Mesendoderm (in vitro differentiated cells): ENCODE data around the gene CASP14.
"Not testable (repeated sequence)": the region's sequence is repeated elsewhere in the genome, so short reads cannot be mapped to it uniquely, and the experiment has no call there.

Experiments
- DNase-seq: peaks from one replicate; pipeline ENCODE4 v3.0.0; 2013
- H2AK5ac ChIP-seq: 2 replicates; pipeline ENCODE4 v1.6.1; 2013; ENCODE audit warnings: low read length, inconsistent platforms
- H2BK120ac ChIP-seq: 2 replicates; pipeline ENCODE4 v1.6.1; 2013; ENCODE audit warnings: low read depth, mild to moderate bottlenecking, low read length, moderate library complexity, mixed read lengths
- H2BK15ac ChIP-seq: replicated peaks from 2 replicates; pipeline ENCODE4 v1.6.1; 2013; ENCODE audit warnings: low read depth, mild to moderate bottlenecking, moderate library complexity
- H2BK5ac ChIP-seq: 2 replicates; pipeline ENCODE4 v1.6.1; 2013; ENCODE audit warnings: low read length, inconsistent platforms
- H3K18ac ChIP-seq: 2 replicates; pipeline ENCODE4 v1.6.1; 2013; ENCODE audit warnings: mild to moderate bottlenecking, low read length, mixed read lengths
- H3K23ac ChIP-seq: one replicate; pipeline ENCODE4 v1.6.1; 2013; ENCODE audit warnings: low read length
- H3K27ac ChIP-seq: 2 replicates; pipeline ENCODE4 v1.5.1; 2013; ENCODE audit warnings: low read depth, mild to moderate bottlenecking, inconsistent platforms, low read length, moderate library complexity
- H3K27me3 ChIP-seq: 2 replicates; pipeline ENCODE4 v1.6.1; 2013; ENCODE audit warnings: low read length, control low read depth, mild to moderate bottlenecking, inconsistent platforms; ENCODE audit not compliant: insufficient read depth, poor library complexity
- H3K36me3 ChIP-seq: 2 replicates; pipeline ENCODE4 v1.6.1; 2013; ENCODE audit warnings: low read length, inconsistent platforms; ENCODE audit not compliant: control insufficient read depth, insufficient read depth
- H3K4ac ChIP-seq: one replicate; pipeline ENCODE4 v1.6.1; 2013; ENCODE audit warnings: low read depth, mild to moderate bottlenecking, low read length, moderate library complexity
- H3K4me1 ChIP-seq: 2 replicates; pipeline ENCODE4 v1.6.1; 2013; ENCODE audit warnings: low read depth, low read length, inconsistent platforms; ENCODE audit not compliant: control insufficient read depth
- H3K4me2 ChIP-seq: 2 replicates; pipeline ENCODE4 v1.6.1; 2013; ENCODE audit warnings: low read length
- H3K4me3 ChIP-seq: 2 replicates; pipeline ENCODE4 v1.5.1; 2013; ENCODE audit warnings: mild to moderate bottlenecking, low read length
- H3K56ac ChIP-seq: one replicate; pipeline ENCODE4 v1.6.1; 2013; ENCODE audit warnings: low read length
- H3K79me1 ChIP-seq: 2 replicates; pipeline ENCODE4 v1.6.1; 2013; ENCODE audit warnings: low read length, inconsistent platforms
- H3K79me2 ChIP-seq: 2 replicates; pipeline ENCODE4 v1.6.1; 2013; ENCODE audit warnings: mild to moderate bottlenecking, low read length; ENCODE audit not compliant: control insufficient read depth, insufficient read depth
- H3K9ac ChIP-seq: 2 replicates; pipeline ENCODE4 v1.6.1; 2013; ENCODE audit warnings: low read length, inconsistent platforms
- H4K5ac ChIP-seq: one replicate; pipeline ENCODE4 v1.6.1; 2013; ENCODE audit warnings: low read length
- H4K8ac ChIP-seq: one replicate; pipeline ENCODE4 v1.6.1; 2013; ENCODE audit warnings: low read depth, mild to moderate bottlenecking, control low read depth, low read length, moderate library complexity
- WGBS: extraction: QIAGEN DNeasy Blood & Tissue Kit; methylation state at CpG from one replicate; pipeline ENCODE4 v1.1.7; 2013; ENCODE audit warnings: low lambda C conversion rate, missing lambda C conversion rate; ENCODE audit not compliant: insufficient coverage; ENCODE audit errors: extremely low coverage; 5-methylcytosine and 5-hydroxymethylcytosine counted together

CASP14 gene

DNA sequence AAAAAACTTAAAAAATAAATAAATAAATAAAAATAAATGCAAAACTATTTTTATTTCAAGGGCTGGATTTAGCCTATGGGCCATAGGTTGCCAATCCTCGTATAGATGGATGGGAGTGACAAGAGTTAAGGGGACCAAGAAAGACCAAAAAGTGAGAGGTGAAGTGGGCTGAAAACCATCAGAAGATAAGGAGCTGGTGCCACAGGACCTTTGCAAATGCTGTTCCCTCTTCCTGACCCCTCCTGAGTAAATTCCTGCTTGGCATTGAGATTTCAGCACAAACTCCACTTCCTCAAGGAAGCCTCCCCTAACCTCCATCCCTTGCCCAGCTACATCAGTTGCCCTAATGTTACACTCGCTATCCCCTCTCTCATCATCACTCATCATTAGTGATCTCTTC lies 43.7 kb downstream of the CASP14 start:
- Histone ChIP-seq H3K4me1 (no peaks in the 10 kb centered on the region), H2BK120ac (no peak overlapping the region), H2AK5ac (no peak overlapping the region), H3K18ac (no peak overlapping the region), H3K56ac (no peak overlapping the region), H3K27ac (no peak overlapping the region), H2BK15ac (no peak overlapping the region), H2BK5ac (no peak overlapping the region), H4K5ac (no peak overlapping the region), H3K36me3 (no peaks in the 10 kb centered on the region), H3K9ac (no peak overlapping the region), H3K27me3 (no peaks in the 10 kb centered on the region), H3K79me1 (no peaks in the 10 kb centered on the region), H4K8ac (no peak overlapping the region), H3K23ac (no peak overlapping the region), H3K79me2 (no peaks in the 10 kb centered on the region), H3K4me2 (no peak overlapping the region), H3K4ac (no peak overlapping the region), H3K4me3 (no peak overlapping the region)
- no peak for DNase-seq
- no CpG with 5 or more reads among the region's 2 CpGs for WGBS

DNA sequence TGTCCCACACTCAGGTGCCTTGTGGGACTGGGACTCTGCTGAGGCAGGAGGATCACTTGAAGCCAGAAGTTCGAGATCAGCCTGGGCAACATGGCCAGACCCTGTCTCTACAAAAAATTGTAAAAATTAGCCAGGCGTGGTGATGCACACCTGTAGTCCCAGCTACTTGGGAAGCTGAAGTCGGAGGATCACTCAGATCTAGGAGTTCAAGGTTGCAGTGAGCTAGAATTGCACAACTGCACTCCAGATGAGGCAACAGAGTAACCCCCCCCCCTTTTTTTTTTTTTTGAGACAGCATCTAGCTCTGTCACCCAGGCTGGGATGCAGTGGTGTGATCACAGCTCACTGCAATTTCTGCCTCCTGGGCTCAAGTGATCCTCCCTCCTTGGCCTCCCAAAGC lies 46.9 kb downstream of the CASP14 start:
- Histone ChIP-seq H2BK120ac (no peak overlapping the region), H3K4me2 (no peak overlapping the region), H3K9ac (no peak overlapping the region), H3K79me2 (no peaks in the 10 kb centered on the region), H3K4me1 (no peaks in the 10 kb centered on the region), H2BK5ac (no peak overlapping the region), H3K18ac (no peak overlapping the region), H4K8ac (no peak overlapping the region), H4K5ac (no peak overlapping the region), H3K56ac (no peak overlapping the region), H3K36me3 (no peaks in the 10 kb centered on the region), H3K27ac (no peak overlapping the region), H3K27me3 (no peaks in the 10 kb centered on the region), H2BK15ac (no peak overlapping the region), H3K4ac (no peak overlapping the region), H3K23ac (no peak overlapping the region), H3K79me1 (no peaks in the 10 kb centered on the region), H2AK5ac (no peak overlapping the region), H3K4me3 (no peak overlapping the region)
- DNase-seq, result no peak
- no CpG with 5 or more reads among the region's 3 CpGs for WGBS

DNA sequence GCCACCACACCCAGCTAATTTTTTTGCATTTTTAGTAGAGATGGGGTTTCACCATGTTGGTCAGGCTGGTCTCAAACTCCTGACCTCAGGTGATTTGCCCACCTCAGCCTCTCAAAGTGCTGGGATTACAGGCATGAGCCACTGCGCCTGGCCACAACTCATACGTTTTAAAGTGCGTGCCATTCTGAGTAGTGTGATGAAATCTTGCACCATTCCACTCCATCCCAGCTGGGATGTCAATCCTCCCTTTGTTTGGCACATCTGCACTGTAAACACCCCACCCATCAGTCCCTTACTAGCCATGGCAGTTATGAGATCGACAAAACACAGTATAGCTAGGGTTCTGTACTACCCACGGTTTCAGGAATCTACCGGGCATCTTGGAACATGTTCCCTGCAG lies 48.7 kb downstream of the CASP14 start:
- not testable (repeated sequence) for H2AK5ac ChIP-seq, H3K79me1 ChIP-seq, H4K5ac ChIP-seq, H3K4ac ChIP-seq, H3K9ac ChIP-seq, H2BK120ac ChIP-seq, H3K23ac ChIP-seq, H3K4me2 ChIP-seq, H3K4me1 ChIP-seq, H2BK5ac ChIP-seq, H3K18ac ChIP-seq, H4K8ac ChIP-seq, H3K79me2 ChIP-seq, DNase-seq, H3K4me3 ChIP-seq, H3K27me3 ChIP-seq, H2BK15ac ChIP-seq, H3K27ac ChIP-seq, H3K36me3 ChIP-seq, H3K56ac ChIP-seq
- WGBS, result no CpG with 5 or more reads among the region's 6 CpGs

DNA sequence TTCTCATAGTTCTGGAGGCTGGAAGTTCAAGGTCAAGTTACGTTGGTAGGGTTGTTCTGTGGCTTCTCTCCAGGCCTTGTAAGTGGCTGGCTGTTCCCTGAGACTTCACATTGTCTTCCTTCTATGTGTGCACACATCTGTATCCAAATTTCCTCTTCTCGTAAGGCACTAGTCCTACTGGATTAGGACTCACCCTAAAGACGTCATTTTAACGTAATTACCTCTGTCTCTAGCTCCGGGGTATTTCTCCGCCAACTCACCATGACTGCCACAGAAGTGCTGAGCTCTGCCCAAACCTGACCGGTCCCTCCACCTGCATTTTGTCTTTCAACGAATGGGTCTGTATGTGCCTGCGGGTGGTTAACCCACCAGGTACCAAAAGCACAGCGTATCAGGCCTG lies 49.2 kb downstream of the CASP14 start:
- no peak overlapping the region for H2AK5ac ChIP-seq
- H3K4ac ChIP-seq, result no peak overlapping the region
- H3K27ac ChIP-seq, result no peak overlapping the region
- H3K4me1 ChIP-seq, result no peaks in the 10 kb centered on the region
- no peak overlapping the region for H3K18ac ChIP-seq
- no peak overlapping the region for H2BK15ac ChIP-seq
- H3K9ac ChIP-seq, result no peak overlapping the region
- H3K4me3 ChIP-seq, result no peak overlapping the region
- no peaks in the 10 kb centered on the region for H3K36me3 ChIP-seq
- H2BK120ac ChIP-seq, result no peak overlapping the region
- H3K23ac ChIP-seq, result no peak overlapping the region
- no peak overlapping the region for H4K5ac ChIP-seq
- H3K27me3 ChIP-seq, result no peaks in the 10 kb centered on the region
- no peak for DNase-seq
- H3K4me2 ChIP-seq, result no peak overlapping the region
- no CpG with 5 or more reads among the region's 10 CpGs for WGBS
- no peaks in the 10 kb centered on the region for H3K79me1 ChIP-seq
- no peak overlapping the region for H4K8ac ChIP-seq
- no peak overlapping the region for H2BK5ac ChIP-seq
- no peak overlapping the region for H3K56ac ChIP-seq
- H3K79me2 ChIP-seq, result no peaks in the 10 kb centered on the region

DNA sequence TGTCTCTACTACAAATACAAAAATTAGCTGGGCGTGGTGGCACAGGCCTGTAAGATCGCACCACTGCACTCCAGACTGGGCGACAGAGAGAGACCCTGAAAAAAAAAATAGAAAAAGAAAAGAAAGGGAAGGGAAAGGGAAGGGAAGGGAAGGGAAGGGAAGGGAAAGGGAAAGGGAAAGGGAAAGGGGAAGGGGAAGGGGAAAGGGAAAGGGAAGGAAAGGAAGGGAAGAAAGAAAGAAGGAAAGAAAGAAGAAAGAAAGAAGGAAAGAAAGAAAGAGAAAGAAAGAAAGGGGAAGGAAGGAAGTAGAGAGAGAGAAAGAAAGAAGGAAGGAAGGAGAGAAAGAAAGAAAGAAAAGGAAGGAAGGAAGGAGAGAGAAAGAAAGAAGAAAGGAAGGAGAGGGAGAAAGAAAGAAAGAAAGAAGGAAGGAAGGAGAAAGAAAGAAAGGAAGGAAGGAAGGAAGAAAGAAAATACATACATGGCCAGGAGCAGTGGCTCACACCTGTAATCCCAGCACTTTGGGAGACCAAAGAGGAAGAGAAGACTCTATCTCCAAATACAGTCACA lies 49.8 kb downstream of the CASP14 start:
- no peak overlapping the region for H2AK5ac ChIP-seq
- H3K4me1 ChIP-seq, result no peaks in the 10 kb centered on the region
- no peaks in the 10 kb centered on the region for H3K79me2 ChIP-seq
- no peak overlapping the region for H4K5ac ChIP-seq
- H3K4me2 ChIP-seq, result no peak overlapping the region
- H3K36me3 ChIP-seq, result no peaks in the 10 kb centered on the region
- no peaks in the 10 kb centered on the region for H3K79me1 ChIP-seq
- no peak for DNase-seq
- H3K4me3 ChIP-seq, result no peak overlapping the region
- no peak overlapping the region for H3K56ac ChIP-seq
- H4K8ac ChIP-seq, result no peak overlapping the region
- no peak overlapping the region for H3K4ac ChIP-seq
- H3K23ac ChIP-seq, result no peak overlapping the region
- H3K9ac ChIP-seq, result no peak overlapping the region
- H3K18ac ChIP-seq, result no peak overlapping the region
- H2BK15ac ChIP-seq, result no peak overlapping the region
- H3K27ac ChIP-seq, result no peak overlapping the region
- no peak overlapping the region for H2BK5ac ChIP-seq
- WGBS, result no CpG with 5 or more reads among the region's 3 CpGs
- no peaks in the 10 kb centered on the region for H3K27me3 ChIP-seq
- no peak overlapping the region for H2BK120ac ChIP-seq

DNA sequence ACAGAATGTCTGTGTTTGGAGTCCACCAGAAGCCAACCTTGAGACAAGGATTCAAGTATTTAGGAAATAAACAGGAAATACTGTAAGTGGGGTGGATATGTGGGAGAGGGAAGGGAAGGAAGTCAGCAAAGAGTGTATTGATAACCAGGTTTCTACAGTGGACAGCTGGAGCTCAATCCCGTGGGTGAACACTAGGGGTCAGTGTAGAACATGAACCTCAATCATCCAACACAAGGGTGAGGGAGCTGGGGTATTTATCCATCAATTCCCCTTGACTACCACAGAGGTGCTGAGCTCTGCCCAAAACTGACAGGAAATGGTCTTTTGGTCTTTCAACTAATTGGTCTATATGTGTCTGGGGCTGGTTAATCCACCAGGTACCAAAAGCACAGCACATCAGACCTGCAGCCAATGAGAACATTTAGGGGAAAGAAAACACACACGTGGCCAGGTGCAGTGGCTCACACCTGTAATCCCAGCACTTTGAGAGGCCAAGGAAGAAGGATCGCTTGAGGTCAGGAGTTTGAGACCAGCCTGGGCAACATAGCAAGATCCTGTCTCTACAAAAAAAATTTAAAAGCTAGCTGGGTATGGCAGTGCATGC lies 52.3 kb downstream of the CASP14 start:
- DNase-seq, result peak; percentile 75
- no peak overlapping the region for H3K4ac ChIP-seq
- H2BK15ac ChIP-seq, result no peak overlapping the region
- H3K23ac ChIP-seq, result no peak overlapping the region
- no peak overlapping the region for H3K9ac ChIP-seq
- H3K79me1 ChIP-seq, result no peaks in the 10 kb centered on the region
- H2AK5ac ChIP-seq, result no peak overlapping the region
- H3K27ac ChIP-seq, result no peak overlapping the region
- H4K5ac ChIP-seq, result no peak overlapping the region
- no peaks in the 10 kb centered on the region for H3K36me3 ChIP-seq
- H3K18ac ChIP-seq, result no peak overlapping the region
- no peak overlapping the region for H3K4me3 ChIP-seq
- no peak overlapping the region for H4K8ac ChIP-seq
- no peak overlapping the region for H2BK120ac ChIP-seq
- no peak overlapping the region for H3K56ac ChIP-seq
- no peak overlapping the region for H3K4me2 ChIP-seq
- no peaks in the 10 kb centered on the region for H3K79me2 ChIP-seq
- no peaks in the 10 kb centered on the region for H3K4me1 ChIP-seq
- H2BK5ac ChIP-seq, result no peak overlapping the region
- no CpG with 5 or more reads among the region's 3 CpGs for WGBS
- H3K27me3 ChIP-seq, result no peaks in the 10 kb centered on the region
